NOMO-1 treated with DMSO at 0.1 percent for 48 hours (cell line): ENCODE measurements around the gene RNF169.
"Not testable (repeated sequence)": the region's sequence is repeated elsewhere in the genome, so short reads cannot be mapped to it uniquely, and the experiment has no call there.

Experiments
- DNase-seq: peaks from one replicate; lab custom pipeline; 2025; ENCODE audit not compliant: unreplicated experiment; lab: John Stamatoyannopoulos, UW

RNF169 gene

DNA sequence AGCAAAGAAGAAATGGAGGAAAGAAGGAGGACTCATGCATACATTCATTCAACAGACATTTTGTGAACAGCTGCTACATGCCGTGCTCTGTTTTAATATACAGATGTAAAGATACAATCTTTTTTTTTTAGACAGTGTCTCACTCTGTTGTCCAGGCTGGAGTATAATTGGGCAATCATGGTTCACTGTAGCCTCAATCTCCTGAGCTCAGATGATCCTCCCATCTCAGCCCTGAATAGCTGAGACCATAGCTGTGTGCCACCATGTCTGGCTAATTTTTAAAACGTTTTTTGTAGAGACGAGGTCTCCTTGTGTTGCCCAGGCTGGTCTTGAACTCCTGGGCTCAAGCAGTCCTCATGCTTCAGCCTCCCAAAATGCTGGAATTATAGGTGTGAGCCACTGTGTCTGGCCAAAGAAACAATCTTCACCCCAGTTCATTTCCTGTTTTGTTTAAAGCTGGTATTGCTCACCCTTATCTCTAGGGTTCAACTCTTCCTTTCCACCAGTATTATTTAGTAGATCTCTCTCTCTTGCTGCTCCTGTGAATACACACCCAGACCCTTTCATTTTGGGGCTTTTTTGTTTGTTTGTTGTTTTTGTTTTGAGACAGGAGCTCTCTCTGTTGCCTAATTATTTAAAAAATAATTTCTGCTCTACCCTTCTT lies 69.8 kb downstream of the RNF169 start:
- DNase-seq, result no peak

DNA sequence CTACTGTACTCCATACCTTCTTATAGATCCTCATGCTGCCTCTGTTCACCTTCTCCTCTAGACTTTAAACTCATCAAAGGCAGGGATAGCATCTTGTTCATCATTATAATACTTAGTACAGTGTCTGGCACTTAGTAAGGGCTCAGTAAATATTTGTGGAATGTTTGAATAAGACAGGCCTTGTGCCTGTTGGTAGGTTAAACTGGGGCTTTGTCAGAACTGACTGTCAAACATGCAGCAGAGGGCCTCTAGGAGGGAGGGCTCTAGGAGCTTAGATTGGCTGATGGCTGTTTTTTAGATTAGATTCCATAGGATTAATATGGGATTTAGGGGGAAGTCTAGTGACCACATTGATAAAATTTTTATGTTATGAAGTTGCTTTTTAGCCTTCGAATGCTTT lies 70.8 kb downstream of the RNF169 start:
- DNase-seq, result no peak

DNA sequence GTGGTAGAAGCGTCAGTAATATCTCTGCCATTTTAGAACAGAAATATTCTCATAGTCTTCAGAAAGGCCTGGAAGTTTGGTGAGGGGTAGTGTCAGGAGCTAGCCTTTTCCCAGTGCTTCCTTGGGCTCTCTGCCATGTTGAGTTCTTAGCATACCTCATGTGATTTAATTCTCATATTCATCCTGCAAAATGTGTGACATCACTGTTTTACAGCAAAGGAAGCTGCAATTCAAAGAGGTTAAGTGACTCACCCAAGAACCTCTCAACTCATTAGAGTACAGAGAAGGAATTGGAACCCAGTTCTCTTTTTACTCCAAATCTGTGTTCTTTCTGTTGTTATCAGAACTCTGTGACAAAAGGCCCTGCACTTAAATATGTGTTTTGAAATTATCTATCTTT lies 72.1 kb downstream of the RNF169 start:
- no peak for DNase-seq

DNA sequence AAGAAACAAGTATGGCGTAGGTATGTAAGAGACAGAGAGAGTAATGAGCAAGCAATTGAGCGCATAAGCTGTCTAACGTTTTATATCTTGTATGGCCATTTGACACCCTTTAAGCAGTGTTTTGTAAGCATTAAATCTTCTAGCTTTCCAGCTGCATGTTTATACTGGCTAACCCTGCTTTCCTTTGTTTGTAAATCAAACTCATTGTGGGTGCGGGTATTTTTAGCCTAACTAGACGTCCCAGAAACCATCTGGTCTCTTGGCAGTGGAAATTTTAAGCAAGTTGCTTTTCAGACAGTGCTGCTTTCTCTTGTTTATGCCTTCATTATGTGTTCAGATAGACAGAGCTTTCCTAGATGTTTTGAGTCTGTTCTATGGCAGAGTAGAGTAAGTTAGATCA lies 73.5 kb downstream of the RNF169 start:
- DNase-seq, result no peak

DNA sequence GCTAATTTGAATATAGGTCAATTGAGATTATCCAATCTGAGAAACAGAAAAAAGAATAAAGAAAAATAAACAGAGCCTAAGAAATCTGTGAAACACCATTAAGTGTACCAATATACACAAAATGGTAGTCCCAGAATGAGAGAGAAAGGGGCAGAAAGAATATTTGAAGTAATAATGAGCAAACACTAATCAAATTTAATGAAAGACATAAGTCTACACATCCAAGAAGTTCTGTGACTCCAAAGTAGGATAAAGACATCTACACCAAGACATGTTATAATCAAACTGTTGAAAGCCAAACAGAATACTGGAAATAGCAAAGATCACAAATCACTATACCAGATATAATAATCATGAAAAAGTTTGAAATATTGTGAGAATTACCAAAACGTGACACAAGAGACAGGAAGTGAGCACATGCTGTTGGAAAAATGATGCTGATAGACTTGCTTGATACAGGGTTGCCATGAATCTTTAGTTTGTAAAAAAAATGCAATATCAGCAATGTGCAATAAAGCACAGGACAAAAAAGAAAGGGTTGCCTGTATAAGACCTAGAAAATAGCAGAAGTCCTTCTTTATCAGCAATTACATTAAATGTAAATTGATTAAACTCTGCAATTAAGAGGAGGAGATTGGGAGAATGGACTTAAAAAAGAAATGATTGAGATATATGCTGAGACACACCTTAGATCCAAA lies 75.8 kb downstream of the RNF169 start:
- no peak for DNase-seq

DNA sequence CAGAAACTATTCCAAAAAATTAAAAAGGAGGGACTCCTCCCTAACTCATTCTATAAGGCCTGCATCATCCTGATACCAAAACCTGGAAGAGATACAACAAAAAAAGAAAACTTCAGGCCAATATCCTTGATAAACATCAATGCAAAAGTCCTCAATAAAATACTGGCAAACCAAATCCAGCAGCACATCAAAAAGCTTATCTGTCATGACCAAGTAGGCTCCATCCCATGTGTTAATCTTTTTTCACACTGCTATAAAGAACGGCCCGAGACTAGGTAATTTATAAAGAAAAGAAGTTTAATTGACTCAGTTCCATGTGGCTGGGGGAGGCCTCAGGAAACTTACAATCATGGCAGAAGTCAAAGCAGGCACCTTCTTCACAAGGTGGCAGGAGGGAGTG lies 76.9 kb downstream of the RNF169 start:
- DNase-seq, result not testable (repeated sequence)

DNA sequence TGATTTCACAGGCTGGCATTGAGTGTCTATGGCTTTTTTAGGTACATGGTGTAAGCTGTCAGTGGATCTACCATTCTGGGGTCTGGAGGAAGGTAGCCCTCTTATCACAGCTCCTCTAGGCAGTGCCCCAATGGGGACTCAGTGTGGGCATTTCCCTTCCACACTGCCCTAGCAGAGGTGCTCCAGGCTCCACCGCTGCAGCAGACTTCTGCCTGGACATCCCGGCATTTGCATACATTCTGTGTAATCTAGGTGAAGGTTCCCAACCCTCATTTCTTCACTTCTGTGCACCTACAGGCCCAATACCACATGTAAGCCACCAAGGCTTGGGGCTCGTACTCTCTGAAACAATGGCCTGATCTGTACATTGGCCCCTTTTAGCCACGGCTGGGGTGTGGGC lies 78.3 kb downstream of the RNF169 start:
- DNase-seq, result no peak

DNA sequence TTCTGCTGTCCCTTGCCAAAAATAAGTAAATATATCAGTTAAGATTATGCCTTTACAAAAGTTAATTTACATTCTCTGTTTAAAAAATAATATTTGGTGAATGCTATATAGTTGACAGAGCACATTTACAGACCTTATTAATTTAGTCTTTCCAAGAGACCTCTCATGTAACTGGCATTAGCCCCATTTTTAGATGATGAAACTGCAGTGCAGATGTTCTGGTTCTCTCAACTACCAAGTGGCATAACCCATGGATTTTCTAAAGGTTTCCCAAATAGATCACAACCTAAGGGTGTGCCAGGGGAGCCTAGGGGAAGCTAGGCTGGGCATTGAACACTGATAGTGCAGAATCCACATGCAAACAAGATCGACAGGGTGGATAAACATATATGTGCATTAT lies 88.5 kb downstream of the RNF169 start:
- no peak for DNase-seq

DNA sequence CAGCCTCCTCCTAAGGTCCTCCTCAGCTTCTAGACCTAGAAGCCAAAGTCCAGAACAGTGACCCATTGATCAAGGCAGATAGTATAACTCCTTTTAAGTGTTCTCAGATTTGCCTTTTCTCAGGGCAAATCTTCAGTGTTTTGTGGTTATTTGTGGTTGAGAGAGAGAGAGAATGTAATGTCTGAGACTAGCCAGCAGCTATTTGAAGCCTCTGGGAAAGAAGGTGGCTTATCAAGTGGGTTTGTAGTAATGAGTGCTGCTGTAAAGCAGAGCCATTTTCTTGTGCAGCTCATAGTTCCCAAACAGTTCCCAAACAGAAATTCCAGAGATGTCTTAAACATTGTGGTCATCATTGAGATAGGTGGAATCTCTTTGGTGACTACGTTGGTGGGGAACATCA lies 89.5 kb downstream of the RNF169 start:
- DNase-seq, result no peak

DNA sequence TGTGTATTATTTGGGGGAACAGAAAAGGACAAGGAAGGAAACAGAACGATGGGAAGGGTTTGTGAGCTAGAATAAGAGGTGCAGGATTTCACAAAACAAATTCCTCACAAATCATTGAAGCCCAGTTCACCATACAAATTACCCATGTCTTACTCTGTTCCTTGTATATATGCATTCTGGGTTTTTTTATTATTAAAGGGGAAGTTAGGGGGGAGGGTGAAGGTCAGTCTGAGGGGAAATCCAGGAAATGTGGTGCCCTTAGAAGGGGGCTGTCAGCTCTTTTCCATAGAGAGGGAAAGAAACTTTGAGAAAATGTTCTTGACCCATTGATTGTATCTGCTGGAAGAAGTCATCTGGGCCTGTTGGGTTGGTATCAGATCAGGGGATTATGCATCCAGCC lies 90.8 kb downstream of the RNF169 start:
- DNase-seq, result no peak

DNA sequence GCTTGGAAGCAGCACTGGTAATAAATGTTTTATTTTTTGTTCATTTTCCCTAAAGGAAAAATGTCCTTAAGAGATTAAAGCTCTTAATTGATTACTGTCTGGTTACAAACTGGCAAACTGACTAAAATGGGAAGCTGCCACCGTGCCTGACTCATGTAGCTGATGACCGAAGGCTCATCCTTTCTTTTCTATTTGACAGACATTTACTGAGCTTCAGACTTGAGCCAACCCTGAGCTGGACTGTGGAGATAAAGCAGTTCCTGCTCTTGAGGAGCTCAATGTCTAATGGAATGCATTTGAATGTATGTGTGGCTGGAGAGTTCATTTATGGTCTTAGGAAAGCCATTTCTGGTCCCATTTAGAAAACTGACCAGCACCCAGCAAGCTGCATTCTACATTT lies 91.3 kb downstream of the RNF169 start:
- no peak for DNase-seq

DNA sequence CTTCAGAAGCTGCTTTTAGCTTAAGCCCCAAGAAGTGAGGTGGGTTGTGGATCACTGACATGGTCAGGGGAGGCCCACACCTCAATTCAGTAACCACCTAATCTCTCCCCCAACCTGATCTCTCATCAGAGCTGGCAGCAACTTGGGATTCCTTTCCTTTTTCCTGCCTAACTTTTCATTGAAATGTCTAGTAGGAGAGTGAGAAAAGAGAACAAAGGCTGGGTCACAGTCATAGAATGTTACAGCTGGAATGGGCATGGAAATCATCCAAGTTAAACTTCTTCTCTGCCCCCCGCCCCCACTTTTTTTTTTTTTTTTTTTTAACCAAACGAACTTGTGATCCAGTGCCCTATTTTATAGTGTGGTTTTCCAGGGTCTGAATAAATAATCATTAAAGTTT lies 91.8 kb downstream of the RNF169 start:
- DNase-seq, result no peak

DNA sequence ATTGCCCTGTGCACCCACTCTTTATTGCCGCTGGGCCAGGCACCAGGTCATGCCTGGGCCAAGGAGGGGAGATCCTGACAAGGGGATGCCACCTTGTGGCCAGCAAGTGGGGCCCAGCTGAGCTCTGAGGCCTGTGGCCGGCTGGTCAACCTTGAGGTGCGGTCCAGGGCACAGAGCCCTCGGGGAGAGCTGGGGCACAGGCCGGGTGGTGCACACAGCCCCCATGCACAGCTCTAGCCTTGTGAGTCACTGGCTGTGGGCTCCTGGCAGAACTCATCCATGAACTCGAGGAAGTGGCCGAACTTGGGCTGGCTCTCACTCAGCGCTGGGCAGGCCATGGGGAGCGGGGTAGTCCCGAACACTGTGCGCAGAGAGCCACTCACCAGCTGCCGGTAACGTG lies 94.3 kb downstream of the RNF169 start:
- DNase-seq, result no peak

DNA sequence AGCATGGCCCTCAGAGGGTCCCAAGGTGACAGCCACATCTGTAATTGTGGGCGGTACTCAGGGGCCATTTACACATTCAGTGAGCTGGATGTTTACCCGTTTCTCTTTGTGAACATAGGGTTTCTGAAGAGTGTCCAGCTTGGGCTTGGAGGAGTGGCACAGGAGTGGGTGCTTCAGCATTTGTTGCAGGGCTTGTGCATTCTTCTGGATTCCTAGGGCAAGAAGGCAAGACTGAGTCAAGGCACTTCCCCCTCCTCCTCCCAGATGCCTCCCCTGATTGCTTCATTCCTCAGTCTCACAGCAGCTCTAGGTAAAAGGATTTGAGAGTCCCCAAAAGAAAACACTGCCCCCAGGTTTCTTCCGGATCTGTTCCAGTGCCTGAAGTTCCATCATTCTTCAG lies 95.4 kb downstream of the RNF169 start:
- no peak for DNase-seq

DNA sequence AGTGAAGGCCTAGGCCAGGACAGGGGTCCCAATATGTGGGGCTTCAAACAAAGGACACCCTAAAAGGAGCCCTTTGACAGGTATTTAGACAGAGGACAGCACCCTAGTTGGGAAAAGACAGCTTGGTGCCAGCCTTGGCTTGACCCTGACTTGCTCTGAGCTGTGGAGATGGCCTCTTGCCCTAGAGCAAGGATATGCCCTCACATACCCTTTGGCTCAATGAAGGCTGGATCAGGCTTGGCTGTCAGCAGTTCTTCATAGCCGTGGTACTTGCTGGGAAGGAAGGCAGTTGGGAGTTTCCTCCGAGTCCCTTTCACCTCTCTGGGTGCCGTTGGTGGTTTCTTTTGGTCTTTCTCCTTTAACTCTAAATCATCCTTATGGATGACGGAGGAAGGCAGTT lies 96.2 kb downstream of the RNF169 start:
- DNase-seq, result no peak

DNA sequence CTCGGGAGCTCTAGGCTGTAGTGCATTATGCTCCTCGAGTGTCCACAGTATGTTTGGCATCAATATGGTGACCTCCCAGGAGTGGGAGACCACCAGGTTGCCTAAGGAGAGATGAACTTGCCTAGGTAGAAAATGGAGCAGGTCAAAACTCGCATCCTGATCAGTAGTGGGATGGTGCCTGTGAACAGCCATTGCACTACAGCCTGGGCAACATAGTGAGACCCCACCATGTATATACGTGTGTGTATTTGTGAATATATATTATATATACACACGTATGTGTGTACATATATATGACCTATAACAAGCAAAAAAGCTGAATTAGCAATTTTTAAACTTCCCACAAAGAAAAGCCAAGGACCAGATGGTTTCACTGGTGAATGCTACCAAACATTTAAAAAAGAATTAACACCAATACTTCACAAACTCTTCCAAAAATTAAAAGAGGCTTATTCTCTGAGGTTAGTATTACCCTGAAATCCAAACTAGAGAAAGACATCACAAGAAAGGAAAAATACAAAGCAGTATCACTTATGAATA lies 97.4 kb downstream of the RNF169 start:
- no peak for DNase-seq

DNA sequence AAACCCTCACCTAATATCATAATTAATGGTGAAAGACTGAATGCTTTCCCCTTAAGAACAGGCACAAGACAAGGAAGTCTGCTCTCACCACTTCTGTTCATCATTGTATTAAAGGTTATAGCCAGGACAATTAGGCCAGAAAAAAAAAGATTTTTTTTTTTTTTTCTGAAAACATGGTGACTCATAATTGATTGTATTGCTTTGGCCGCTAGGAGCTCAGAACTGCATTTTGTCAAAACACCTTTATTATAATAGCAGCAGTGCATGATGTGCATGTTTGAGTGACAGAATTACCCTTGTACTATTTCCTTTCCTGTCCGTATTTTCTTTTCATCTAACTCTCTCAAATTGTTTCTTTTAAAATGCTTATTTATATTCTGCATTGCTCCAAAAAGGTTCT lies 98.1 kb downstream of the RNF169 start:
- no peak for DNase-seq

DNA sequence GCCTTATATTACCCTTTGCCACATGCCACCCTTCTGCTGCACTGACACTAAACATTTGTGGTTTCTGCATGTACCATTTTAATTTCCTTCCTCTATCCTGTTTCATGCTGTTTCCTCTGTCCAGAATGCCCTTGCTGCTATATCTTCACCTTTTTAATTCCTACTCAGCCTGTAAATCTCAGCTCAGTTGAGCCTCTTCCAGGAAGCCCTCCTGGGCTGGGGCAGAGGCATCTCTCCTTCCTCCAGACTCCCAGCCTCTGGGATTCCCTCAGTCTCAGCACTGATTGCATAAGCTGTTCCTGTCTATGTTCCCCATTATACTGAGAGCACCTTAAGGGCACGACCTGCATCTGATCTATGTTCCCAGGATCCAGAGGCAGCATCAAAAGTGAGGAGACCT lies 98.7 kb downstream of the RNF169 start:
- DNase-seq, result peak; percentile 39

DNA sequence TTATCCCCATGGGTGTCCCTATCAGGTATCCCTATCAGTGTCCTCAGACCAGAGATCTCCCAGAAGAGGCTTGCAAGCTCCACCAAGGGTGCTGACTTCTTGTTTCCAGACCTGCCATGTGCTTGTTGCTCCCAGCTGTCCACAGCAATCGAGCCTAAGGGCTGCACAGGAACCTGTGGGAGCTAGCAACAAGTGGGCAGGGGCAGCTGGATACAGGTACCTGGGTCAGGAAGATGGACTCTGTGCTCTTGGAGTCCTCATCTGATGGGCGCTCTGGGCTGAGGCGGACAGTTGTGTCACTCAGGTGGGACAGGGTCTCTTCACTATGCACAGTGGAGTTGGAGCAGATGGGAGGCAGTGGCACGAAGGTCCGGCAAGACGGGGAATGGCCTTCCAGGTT lies 99.2 kb downstream of the RNF169 start:
- DNase-seq, result no peak

DNA sequence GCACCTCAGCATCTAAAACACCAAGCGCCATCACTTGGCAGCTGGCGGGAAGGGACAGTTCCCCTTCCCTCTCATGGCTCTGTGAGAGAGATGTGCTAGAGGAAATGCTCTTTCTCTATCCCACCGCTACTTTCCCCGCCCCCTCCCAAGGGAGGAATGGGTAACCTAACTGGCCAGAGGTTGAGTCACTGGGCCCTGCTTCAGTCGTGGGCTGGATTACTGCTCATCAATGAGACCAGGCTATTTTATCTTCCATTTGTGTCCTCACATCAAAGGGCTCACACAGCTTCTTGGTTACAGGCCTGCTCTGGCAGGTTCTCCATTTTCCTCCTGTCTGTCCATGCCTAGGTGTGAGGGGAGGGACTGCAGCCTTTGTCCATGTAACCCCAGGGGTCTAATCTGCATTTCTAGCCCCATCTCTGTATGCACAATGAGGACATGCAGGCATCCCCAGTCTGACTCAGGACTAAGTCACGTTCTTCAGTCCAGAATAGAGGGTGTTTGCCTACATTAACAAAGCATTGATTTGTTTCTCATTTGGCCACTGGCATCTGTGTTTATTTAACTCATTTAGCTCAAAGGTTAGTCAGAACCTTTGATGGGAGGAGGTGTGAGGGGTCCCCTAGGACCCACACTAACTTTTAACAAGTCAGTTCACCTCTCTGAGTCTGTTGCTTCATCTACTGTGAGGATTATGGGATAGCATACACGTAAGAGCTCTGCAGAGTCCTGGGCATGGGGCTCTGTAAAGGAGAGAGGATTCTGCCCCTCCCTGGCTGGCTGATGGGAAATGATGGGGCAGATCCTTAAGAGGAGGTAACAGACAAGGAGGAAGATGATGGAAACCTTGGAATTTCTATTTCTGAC lies 101.1 kb downstream of the RNF169 start:
- no peak for DNase-seq

DNA sequence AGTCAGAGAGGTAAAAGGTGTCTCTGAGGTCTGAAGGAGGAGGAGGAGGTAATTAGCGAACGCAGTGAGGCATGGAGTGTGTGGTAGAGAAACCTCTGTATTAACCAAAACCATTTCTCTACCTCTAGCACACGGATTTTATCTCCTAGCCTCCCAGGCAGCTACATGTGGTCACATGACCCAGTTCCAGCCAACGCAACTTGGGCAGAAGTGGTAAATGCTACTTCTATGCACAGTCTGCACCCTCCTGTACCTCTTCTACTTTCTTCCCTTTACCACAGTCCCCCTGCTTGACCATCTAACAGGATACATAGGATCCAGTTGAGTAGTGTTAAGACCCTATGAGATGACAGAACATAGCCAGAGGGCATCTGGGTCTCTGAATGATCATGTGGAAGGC lies 104.6 kb downstream of the RNF169 start:
- DNase-seq, result no peak

DNA sequence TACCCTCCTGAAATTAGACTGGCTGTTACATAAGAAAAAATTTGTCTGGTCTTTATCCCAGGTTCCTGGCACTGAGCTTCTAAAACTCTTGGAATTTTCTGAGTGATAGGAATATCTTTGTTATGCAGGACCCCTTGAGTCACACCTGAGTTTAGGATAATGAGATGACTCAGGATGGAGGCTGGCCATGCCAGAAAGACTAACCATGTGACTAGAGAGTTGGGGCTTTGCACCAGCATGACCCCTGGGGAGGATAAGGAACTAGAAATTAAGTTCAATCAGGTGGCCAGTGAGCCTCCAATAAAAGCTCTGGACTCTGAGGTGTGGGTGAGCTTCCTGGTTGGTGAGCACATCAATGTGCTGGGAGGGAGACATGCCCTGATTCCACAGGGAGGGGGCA lies 112.1 kb downstream of the RNF169 start:
- DNase-seq, result no peak
